Psoas muscle (tissue), 8 donors: ENCODE results near the gene C1orf21. TPM values are rescaled to one million over a fixed set of nuclear protein-coding genes. Genes with fewer than 3 reads are reported as not detected.

Experiments used
- ATAC-seq, 4 donors: fragments of 200-7000 bp; cut with Tn5 transposase; one replicate each; pipeline ENCODE4 v1.9.1; 2020; ENCODE audit warnings: moderate library complexity in 3 of 4, mild to moderate bottlenecking in 2 of 4
- DNase-seq, 2 donors: peaks; one replicate each; pipeline ENCODE4 v3.0.0-alpha.2; 2020
- H3K27ac ChIP-seq: fragments of 200-600 bp; one replicate; pipeline ENCODE4 v1.8.0; 2022
- H3K27me3 ChIP-seq, 3 donors: fragments of 200-600 bp in 1 of 3; one replicate each; pipeline versions ENCODE4 v1.6.1 to v1.8.0; 2013 to 2022; ENCODE audit warnings: low read length in 2 of 3, mild to moderate bottlenecking in 2 of 3, moderate library complexity in 1 of 3; ENCODE audit not compliant: insufficient read depth in 3 of 3
- H3K36me3 ChIP-seq, 2 donors: fragments of 200-600 bp in 1 of 2; one replicate each; pipeline versions ENCODE4 v1.6.1 to v1.8.0; 2013 to 2022; ENCODE audit warnings: low read depth in 1 of 2, mild to moderate bottlenecking in 1 of 2, moderate library complexity in 1 of 2; ENCODE audit not compliant: insufficient read depth in 1 of 2
- H3K4me1 ChIP-seq: fragments of 200-600 bp; one replicate; pipeline ENCODE4 v1.8.0; 2022
- H3K4me3 ChIP-seq: fragments of 200-600 bp; one replicate; pipeline ENCODE4 v1.8.0; 2022; ENCODE audit warnings: mild to moderate bottlenecking
- H3K9me3 ChIP-seq: fragments of 200-600 bp; one replicate; pipeline ENCODE4 v1.8.0; 2022
- CTCF ChIP-seq: fragments of 200-600 bp; IDR thresholded peaks from one replicate; pipeline ENCODE4 v1.8.0; 2022; ENCODE audit warnings: antibody characterized with exemption
- WGBS, 3 donors: extraction: QIAGEN DNeasy Blood & Tissue Kit; methylation state at CpG; one replicate each; pipeline versions ENCODE4 v1.1.6 to v1.1.7; 2013; 5-methylcytosine and 5-hydroxymethylcytosine counted together
- intact Hi-C, 2 donors: fragments of 100-400 bp; cut with DNase I; formaldehyde crosslinking; loops; one replicate each; pipeline versions ENCODE4 v1.11.0 to v1.14.2; 2022
- polyA plus RNA-seq, 3 donors: library from polyadenylated mRNA; stranded (reverse); fragments of 200-250 nt; gene quantifications; one replicate each; pipeline ENCODE4 v1.2.3, GENCODE V29; 2013
- total RNA-seq, 4 donors: library from RNA; stranded (reverse); fragmentation: NEBNext Ultra II Directional in 2 of 4; extraction: Animal tissue kit (Norgen Biotek cat#: 25700) in 2 of 4; gene quantifications; one replicate each; pipeline versions ENCODE4 v1.2.1 to v1.2.4, GENCODE V29; 2021 to 2023
- donor health status: healthy with polysubstance abuse.
- donor health status: DM: no; HTN: no; CAD: no; lungs with moderate emphysema.
- donor health status: Bipolar disorder and iron deficiency.
- donor health status: healthy.
- donor health status: DM: yes; HTN: yes; CAD: no.
- donor health status: DM: no; HTN: no; CAD: no.
- donor health status: DM: no; HTN: no; CAD: no.
- donor health status: DM: yes; HTN: yes; CAD: no.

C1orf21 gene
- total and polyA plus RNA-seq, 7 donors: 55.5 to 216 (median 171) TPM

DNA sequence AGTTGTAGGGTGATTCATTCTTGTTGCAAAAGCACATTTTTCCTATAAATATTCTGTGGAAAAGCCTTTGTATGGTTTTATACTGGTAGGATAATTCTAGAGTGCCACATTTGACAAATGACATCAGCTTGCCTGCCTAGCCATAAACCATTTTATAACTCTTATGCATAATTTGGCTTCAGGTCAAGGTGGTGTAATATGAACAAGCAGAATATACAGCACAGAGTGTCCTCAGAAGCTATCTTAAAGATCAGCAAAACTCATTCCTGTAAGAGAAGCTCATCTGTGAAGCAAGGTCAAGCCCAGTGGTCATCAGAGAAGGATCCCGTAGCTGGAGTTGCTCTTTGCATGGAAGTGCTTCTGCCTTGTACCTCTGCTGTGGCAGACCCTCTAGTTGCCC lies 24.0 kb upstream of the C1orf21 start:
- no peaks in the 10 kb centered on the region for H3K36me3 ChIP-seq
- H3K27ac ChIP-seq: peak overlapping the region; percentile 67
- WGBS, 3 donors: 37 to 83% (median 50%) methylated on average over 1 of the region's 1 CpG
- H3K4me3 ChIP-seq: no peak overlapping the region
- no peak for DNase-seq
- H3K4me1 ChIP-seq: peaks cover 30% of the 10 kb centered on the region
- peak; percentile 76 to 96 (median 86) for ATAC-seq
- intact Hi-C loops: no loop called here
- no peaks in the 10 kb centered on the region for H3K9me3 ChIP-seq
- no peaks in the 10 kb centered on the region for H3K27me3 ChIP-seq
- no peak for TF ChIP-seq CTCF

DNA sequence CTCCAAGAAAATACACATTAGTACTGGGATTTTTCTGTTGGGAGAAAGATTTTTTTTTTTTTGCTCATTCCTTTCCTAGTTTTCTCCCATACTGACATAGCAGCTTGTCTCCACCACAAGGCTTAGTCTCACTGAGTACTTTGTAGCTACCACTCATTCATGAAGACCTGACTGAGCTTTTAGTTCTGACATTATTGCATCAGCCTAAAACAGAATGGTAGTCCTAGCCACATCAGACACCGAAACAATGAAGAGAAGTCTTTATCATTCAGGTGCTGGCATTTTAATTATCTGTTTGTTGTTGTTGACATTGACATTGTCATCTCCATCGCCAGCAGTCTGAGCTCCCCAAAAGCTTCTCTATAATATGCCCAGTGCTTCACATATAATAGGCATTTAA lies 21.1 kb upstream of the C1orf21 start:
- Histone ChIP-seq H3K27ac (no peak overlapping the region), H3K27me3 (no peaks in the 10 kb centered on the region), H3K4me1 (peaks cover 36% of the 10 kb centered on the region), H3K4me3 (no peak overlapping the region), H3K9me3 (no peaks in the 10 kb centered on the region), H3K36me3 (no peaks in the 10 kb centered on the region)
- WGBS, 3 donors: 95 to 97% (median 97%) methylated on average over 2 of the region's 2 CpGs
- ATAC-seq: no peak
- no peak for TF ChIP-seq CTCF
- intact Hi-C loops: loop anchor here in 1 of 2 donors (5.0 kb wide), 1 partner anchor 78 kb away; no protein-coding TSS in a partner anchor
- DNase-seq: no peak

- peak overlapping the region; percentile 21 for H3K27ac ChIP-seq
- H3K4me3 ChIP-seq: peak overlapping the region; percentile 1
- ATAC-seq (peak in 3 of 4 donors; percentile 26 to 33 (median 27)), DNase-seq (no peak)
- TF ChIP-seq CTCF: no peak
- intact Hi-C loops: loop anchor here in 1 of 2 donors (5.0 kb wide), 1 partner anchor 80 kb away; no protein-coding TSS in a partner anchor
- H3K9me3 ChIP-seq: no peaks in the 10 kb centered on the region
- peaks cover 36% of the 10 kb centered on the region for H3K4me1 ChIP-seq
- 51 to 61% (median 53%) methylated on average over 11 of the region's 11 CpGs for WGBS, 3 donors
- no peaks in the 10 kb centered on the region for H3K27me3 ChIP-seq
- no peaks in the 10 kb centered on the region for H3K36me3 ChIP-seq
Measured at GRCh38 chr1:184366997-184367396, 19.8 kb upstream of the C1orf21 start.

DNA sequence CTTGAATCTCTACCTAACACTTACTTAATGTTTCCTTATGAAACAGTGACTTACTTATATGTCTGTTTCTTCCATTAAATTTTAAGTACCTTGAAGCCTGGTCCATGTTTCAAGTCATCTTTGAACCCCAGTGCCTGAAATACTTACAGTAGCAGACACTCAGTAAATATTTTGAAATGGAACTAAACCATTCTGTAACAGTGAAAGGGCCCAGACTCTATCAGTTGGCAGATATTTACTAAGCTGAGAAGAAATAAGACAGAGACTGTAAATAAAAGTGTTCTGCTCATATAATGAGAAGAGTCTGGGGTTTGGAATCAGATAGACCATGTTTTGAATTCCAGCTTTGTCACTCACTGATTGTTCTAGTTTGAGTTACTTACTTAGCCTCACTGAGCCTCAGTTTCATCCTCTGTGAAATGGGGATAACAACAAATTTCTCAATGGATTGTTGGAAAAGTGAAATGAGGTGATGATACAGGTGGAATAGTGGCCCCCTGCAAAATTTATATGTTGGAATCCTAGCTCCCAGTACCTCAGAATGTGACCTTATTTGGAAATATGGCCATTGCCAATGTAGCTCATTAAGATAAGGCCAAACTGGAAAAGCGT lies 19.3 kb upstream of the C1orf21 start:
- ATAC-seq (no peak), DNase-seq (no peak)
- Histone ChIP-seq H3K4me1 (peaks cover 31% of the 10 kb centered on the region), H3K36me3 (no peaks in the 10 kb centered on the region), H3K4me3 (peak overlapping the region; percentile 1), H3K9me3 (no peaks in the 10 kb centered on the region), H3K27me3 (no peaks in the 10 kb centered on the region), H3K27ac (peak overlapping the region; percentile 21)
- WGBS, 3 donors: 83 to 100% (median 97%) methylated on average over 1 of the region's 1 CpG
- TF ChIP-seq CTCF: no peak
- intact Hi-C loops: loop anchor here in 1 of 2 donors (5.0 kb wide), 1 partner anchor 80 kb away; no protein-coding TSS in a partner anchor
